ENCODE data around the gene UAP1L1. TPM values are rescaled to one million over a fixed set of nuclear protein-coding genes. Genes with fewer than 3 reads are reported as not detected.

The UAP1L1 gene
- total and polyA plus RNA-seq, 2 of the 8 experiments (the other 6 are each of a cell fraction or from before 2014, with no cell fraction given) = 2.0 to 5.4 TPM

DNA sequence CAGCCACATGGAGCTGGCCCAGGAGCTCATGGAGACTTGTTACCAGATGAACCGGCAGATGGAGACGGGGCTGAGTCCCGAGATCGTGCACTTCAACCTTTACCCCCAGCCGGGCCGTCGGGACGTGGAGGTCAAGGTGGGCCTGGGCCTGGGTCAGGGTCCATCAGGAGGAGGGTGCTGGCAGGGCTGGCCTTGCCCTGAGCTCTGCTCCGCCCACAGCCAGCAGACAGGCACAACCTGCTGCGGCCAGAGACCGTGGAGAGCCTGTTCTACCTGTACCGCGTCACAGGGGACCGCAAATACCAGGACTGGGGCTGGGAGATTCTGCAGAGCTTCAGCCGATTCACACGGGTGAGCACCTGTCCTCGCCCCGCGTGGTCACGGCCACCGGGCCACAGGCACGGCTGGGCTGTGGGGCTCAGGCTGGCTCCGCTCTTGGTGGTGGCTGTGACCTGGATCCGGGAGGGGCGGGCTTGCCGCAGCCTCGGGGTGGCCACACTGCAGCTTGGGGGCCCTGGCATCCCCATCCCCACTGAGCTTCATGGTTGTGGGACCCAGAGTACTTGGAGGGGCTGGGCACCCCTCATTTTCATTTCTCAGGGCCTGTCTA, 30.1 kb downstream of the UAP1L1 start:
- Histone ChIP-seq H2BK15ac (ENCODE audit: low read length) (no peak overlapping the region), H2BK5ac (ENCODE audit: low read depth, low read length) (no peak overlapping the region), H4K91ac (replicated peaks; ENCODE audit: insufficient read length, low read length) (no peak overlapping the region), H3K18ac (ENCODE audit: extremely low read depth, low read length) (no peak overlapping the region), H2AK5ac (ENCODE audit: low read depth, low read length) (no peak overlapping the region), H3K27me3 (replicated peaks in 1 of 4; ENCODE audit: control insufficient read depth in 3 of 4, extremely low read depth in 1 of 4, insufficient read depth in 3 of 4, low read length in 3 of 4) (no peaks in the 10 kb centered on the region), H3K79me2 (ENCODE audit: control insufficient read depth in 1 of 2, insufficient read depth in 2 of 2, low read length in 2 of 2) (no peaks in the 10 kb centered on the region), H4K5ac (ENCODE audit: insufficient read length, low read depth, low read length) (no peak overlapping the region), H3K4ac (replicated peaks; ENCODE audit: insufficient read length, low read depth, low read length) (no peak overlapping the region), H4K20me1 (replicated peaks in 1 of 2; ENCODE audit: control insufficient read depth in 1 of 2, insufficient read depth in 2 of 2, low read length in 2 of 2) (no peaks in the 10 kb centered on the region), H2BK120ac (replicated peaks; ENCODE audit: low read depth, low read length) (no peak overlapping the region), H4K8ac (ENCODE audit: extremely low read depth, insufficient read depth, low read length) (no peak overlapping the region; the same call in 1 of the 2 replicates), H2BK12ac (ENCODE audit: low read depth, low read length) (no peak overlapping the region), H3K4me1 (replicated peaks in 1 of 4; ENCODE audit: control insufficient read depth in 3 of 4, insufficient read depth in 4 of 4, low read length in 3 of 4) (no peaks in the 10 kb centered on the region), H2AFZ (ENCODE audit: low read length) (no peak overlapping the region), H3K9ac (replicated peaks in 1 of 4; ENCODE audit: extremely low read depth in 1 of 4, low read depth in 3 of 4, low read length in 3 of 4) (no peak overlapping the region), H3K36me3 (ENCODE audit: control insufficient read depth in 2 of 4, insufficient read depth in 4 of 4, low read length in 3 of 4) (peaks cover 12 to 20% (median 17%) of the 10 kb centered on the region in 4 experiments; a peak in 7 of 8 replicates), H3K79me1 (ENCODE audit: low read depth, low read length) (peaks cover 2% of the 10 kb centered on the region), H3K14ac (ENCODE audit: insufficient read length) (no peak overlapping the region), H3K9me3 (ENCODE audit: insufficient read depth in 2 of 2, low read depth in 1 of 2, low read length in 1 of 2) (peaks cover 11 to 12% of the 10 kb centered on the region in 2 experiments), H3K4me3 (ENCODE audit: extremely low read depth in 1 of 4, insufficient read depth in 2 of 4, low read depth in 3 of 4, low read length in 4 of 4) (no peak overlapping the region), H3K23ac (ENCODE audit: insufficient read length) (no peak overlapping the region), H3K4me2 (ENCODE audit: insufficient read depth in 1 of 2, low read depth in 2 of 2, low read length in 2 of 2) (no peak overlapping the region), H2BK20ac (ENCODE audit: low read length) (no peak overlapping the region), H3K56ac (replicated peaks; ENCODE audit: insufficient read length, low read depth, low read length) (no peak overlapping the region), H3K27ac (ENCODE audit: low read depth, low read length) (no peak overlapping the region), H3K23me2 (ENCODE audit: low read depth, low read length) (no peaks in the 10 kb centered on the region)
- ChIA-PET POLR2A (ENCODE audit: partially characterized antibody) (interaction anchor here (0.7 kb wide), 1 partner anchor 27 kb away, joined by 3 read pairs; no protein-coding TSS in a partner anchor), CTCF (ENCODE audit: partially characterized antibody) (interaction anchor here (1.0 to 2.7 kb wide), 9 partner anchors 11 to 762 kb away, joined by 3 to 9 read pairs (median 4); no protein-coding TSS in a partner anchor)
- DNase-seq (ENCODE audit: low read depth in 1 of 2, low spot score in 2 of 2) = no peak
- no peak for FAIRE-seq
- WGBS, 2 experiments (ENCODE audit: extremely low coverage in 1 of 2, insufficient coverage in 1 of 2, insufficient read length in 1 of 2, insufficient replicate concordance in 2 of 2, low coverage in 1 of 2, low lambda C conversion rate in 2 of 2, missing lambda C conversion rate in 1 of 2) = 95% methylated on average over 23 of the region's 27 CpGs; no CpG with 5 or more reads in 1 of the 2 experiments
- TF ChIP-seq PHF8 (conservative IDR thresholded peaks at IDR 0.05; ENCODE audit: low read depth, low read length) = no peak
- TF ChIP-seq RFX5 (IDR thresholded peaks at IDR 0.05; ENCODE audit: borderline replicate concordance, low read depth, low read length) = no peak
- TF ChIP-seq EGR1 (IDR thresholded peaks at IDR 0.05; ENCODE audit: borderline replicate concordance, low read depth, low read length) = no peak
- no peak for TF ChIP-seq TAF1 (IDR thresholded peaks at IDR 0.05; ENCODE audit: low read depth, low read length)
- no peak for TF ChIP-seq SRF (IDR thresholded peaks at IDR 0.05; ENCODE audit: low read depth, low read length)
- TF ChIP-seq SIN3A (conservative IDR thresholded peaks at IDR 0.05 in 1 of 2, IDR thresholded peaks at IDR 0.05 in 1 of 2; ENCODE audit: low read depth in 1 of 2, low read length in 2 of 2) = no peak
- TF ChIP-seq, protein P1, sequence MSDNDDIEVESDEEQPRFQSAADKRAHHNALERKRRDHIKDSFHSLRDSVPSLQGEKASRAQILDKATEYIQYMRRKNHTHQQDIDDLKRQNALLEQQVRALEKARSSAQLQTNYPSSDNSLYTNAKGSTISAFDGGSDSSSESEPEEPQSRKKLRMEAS (IDR thresholded peaks at IDR 0.05) = no peak
- TF ChIP-seq, protein P2, sequence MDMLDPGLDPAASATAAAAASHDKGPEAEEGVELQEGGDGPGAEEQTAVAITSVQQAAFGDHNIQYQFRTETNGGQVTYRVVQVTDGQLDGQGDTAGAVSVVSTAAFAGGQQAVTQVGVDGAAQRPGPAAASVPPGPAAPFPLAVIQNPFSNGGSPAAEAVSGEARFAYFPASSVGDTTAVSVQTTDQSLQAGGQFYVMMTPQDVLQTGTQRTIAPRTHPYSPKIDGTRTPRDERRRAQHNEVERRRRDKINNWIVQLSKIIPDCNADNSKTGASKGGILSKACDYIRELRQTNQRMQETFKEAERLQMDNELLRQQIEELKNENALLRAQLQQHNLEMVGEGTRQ (IDR thresholded peaks at IDR 0.05; ENCODE audit: low read length) = no peak
- no peak for TF ChIP-seq BCL11A (IDR thresholded peaks at IDR 0.05; ENCODE audit: low read depth in 2 of 2, low read length in 2 of 2)
- no peak for TF ChIP-seq KDM1A (IDR thresholded peaks at IDR 0.05; ENCODE audit: borderline replicate concordance, low read length)
- no peak for TF ChIP-seq POLR2AphosphoS5 (IDR thresholded peaks at IDR 0.05; ENCODE audit: low read depth, low read length)
- TF ChIP-seq TEAD4 (IDR thresholded peaks at IDR 0.05; ENCODE audit: low read depth, low read length) = no peak
